Measurements from ENCODE around the gene METTL14.

- TF ChIP-seq, protein P1, sequence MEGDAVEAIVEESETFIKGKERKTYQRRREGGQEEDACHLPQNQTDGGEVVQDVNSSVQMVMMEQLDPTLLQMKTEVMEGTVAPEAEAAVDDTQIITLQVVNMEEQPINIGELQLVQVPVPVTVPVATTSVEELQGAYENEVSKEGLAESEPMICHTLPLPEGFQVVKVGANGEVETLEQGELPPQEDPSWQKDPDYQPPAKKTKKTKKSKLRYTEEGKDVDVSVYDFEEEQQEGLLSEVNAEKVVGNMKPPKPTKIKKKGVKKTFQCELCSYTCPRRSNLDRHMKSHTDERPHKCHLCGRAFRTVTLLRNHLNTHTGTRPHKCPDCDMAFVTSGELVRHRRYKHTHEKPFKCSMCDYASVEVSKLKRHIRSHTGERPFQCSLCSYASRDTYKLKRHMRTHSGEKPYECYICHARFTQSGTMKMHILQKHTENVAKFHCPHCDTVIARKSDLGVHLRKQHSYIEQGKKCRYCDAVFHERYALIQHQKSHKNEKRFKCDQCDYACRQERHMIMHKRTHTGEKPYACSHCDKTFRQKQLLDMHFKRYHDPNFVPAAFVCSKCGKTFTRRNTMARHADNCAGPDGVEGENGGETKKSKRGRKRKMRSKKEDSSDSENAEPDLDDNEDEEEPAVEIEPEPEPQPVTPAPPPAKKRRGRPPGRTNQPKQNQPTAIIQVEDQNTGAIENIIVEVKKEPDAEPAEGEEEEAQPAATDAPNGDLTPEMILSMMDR (IDR thresholded peaks at IDR 0.05), result no peak
- TF ChIP-seq SIN3A (IDR thresholded peaks at IDR 0.05; ENCODE audit: borderline replicate concordance, insufficient read depth, low read depth, low read length), result no peak
- TF ChIP-seq, protein P2, sequence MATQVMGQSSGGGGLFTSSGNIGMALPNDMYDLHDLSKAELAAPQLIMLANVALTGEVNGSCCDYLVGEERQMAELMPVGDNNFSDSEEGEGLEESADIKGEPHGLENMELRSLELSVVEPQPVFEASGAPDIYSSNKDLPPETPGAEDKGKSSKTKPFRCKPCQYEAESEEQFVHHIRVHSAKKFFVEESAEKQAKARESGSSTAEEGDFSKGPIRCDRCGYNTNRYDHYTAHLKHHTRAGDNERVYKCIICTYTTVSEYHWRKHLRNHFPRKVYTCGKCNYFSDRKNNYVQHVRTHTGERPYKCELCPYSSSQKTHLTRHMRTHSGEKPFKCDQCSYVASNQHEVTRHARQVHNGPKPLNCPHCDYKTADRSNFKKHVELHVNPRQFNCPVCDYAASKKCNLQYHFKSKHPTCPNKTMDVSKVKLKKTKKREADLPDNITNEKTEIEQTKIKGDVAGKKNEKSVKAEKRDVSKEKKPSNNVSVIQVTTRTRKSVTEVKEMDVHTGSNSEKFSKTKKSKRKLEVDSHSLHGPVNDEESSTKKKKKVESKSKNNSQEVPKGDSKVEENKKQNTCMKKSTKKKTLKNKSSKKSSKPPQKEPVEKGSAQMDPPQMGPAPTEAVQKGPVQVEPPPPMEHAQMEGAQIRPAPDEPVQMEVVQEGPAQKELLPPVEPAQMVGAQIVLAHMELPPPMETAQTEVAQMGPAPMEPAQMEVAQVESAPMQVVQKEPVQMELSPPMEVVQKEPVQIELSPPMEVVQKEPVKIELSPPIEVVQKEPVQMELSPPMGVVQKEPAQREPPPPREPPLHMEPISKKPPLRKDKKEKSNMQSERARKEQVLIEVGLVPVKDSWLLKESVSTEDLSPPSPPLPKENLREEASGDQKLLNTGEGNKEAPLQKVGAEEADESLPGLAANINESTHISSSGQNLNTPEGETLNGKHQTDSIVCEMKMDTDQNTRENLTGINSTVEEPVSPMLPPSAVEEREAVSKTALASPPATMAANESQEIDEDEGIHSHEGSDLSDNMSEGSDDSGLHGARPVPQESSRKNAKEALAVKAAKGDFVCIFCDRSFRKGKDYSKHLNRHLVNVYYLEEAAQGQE (IDR thresholded peaks at IDR 0.05; ENCODE audit: insufficient read depth in 1 of 2, low read depth in 2 of 2, low read length in 1 of 2), result no peak
- TF ChIP-seq POLR2AphosphoS5 (IDR thresholded peaks at IDR 0.05; ENCODE audit: low read depth, low read length), result no peak
Observed at GRCh38 chr4:118757761-118758251, 72.6 kb downstream of the METTL14 start.

Data from Panc1 (cell line).